ENCODE results near the gene ESR1. TPM values are rescaled to one million over a fixed set of nuclear protein-coding genes. Genes with fewer than 3 reads are reported as not detected.

Gene ESR1
- polyA plus RNA-seq, 4 donors: 0.13 to 0.55 TPM; not detected in 2

DNA sequence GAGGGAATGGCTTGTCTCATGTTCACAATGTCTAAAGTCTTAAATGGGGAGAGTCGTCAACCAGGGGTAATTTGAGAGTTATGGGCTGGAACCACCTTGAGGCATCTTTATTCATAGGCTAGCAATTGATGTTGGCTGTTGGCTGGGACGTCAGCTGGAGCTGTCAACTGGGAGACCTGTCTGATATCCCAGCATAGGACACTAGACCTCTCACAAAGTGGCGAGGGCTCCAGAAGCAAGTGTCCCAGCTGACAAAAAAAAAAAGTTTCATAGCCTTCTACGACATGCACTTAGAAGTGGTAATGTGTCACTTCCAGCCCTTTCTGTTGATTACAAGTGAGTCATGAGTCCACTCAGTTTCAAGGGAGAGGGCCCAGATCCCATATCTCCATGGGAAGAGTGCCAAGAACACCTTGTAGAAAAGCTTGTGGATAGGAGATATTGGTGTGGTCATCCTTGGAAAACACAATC, 278.0 kb downstream of the ESR1 start:
- 72 to 85% (median 84%) methylated on average over 4 of the region's 4 CpGs for WGBS, 3 donors
- Histone ChIP-seq H3K27me3 (ENCODE audit: control insufficient read depth in 3 of 3, insufficient read depth in 3 of 3, low read length in 3 of 3) (no peaks in the 10 kb centered on the region), H3K4me3 (ENCODE audit: low read depth in 1 of 3, low read length in 3 of 3) (no peak overlapping the region), H3K4me1 (ENCODE audit: control insufficient read depth in 3 of 3, insufficient read depth in 2 of 3, low read depth in 1 of 3, low read length in 2 of 3) (no peaks in the 10 kb centered on the region), H3K27ac (ENCODE audit: low read depth in 1 of 3, low read length in 2 of 3) (no peak overlapping the region), H3K9me3 (ENCODE audit: control insufficient read depth in 2 of 2, insufficient read depth in 1 of 2, low read depth in 1 of 2, low read length in 1 of 2) (no peaks in the 10 kb centered on the region), H3K36me3 (ENCODE audit: control insufficient read depth in 3 of 3, insufficient read depth in 2 of 3, low read depth in 1 of 3, low read length in 3 of 3) (no peaks in the 10 kb centered on the region)
- DNase-seq: no peak
- no peak for FAIRE-seq

DNA sequence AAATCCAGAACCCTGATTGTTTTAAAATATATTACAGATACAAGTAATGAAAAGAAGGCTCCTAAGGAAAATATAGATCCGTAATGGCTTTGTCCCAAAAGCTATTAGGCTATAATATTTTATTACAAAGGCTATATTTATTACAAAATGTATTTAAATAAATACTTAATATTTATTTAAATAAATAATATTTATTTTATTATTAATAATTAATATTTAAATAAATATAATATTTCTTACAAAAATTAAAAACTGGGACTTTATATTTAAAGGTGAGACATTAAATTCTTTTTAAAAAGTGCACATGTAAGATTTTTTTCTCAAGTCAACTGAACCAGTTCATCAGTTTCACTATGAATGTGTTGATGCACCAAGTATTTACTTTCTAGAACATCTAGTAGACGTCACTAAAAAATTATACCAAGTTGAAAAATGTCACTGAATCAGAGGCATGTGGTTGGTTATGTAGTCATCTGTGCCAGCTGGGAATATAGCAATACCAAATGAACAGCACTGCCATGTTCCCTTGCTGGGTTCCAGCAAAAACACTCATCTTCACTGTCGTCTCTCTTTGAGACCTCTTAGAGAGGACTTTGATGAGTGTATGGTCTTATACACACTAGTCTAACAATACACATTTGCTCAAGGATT, 278.9 kb downstream of the ESR1 start:
- Histone ChIP-seq H3K36me3 (ENCODE audit: control insufficient read depth in 3 of 3, insufficient read depth in 2 of 3, low read depth in 1 of 3, low read length in 3 of 3) (no peaks in the 10 kb centered on the region), H3K4me3 (ENCODE audit: low read depth in 1 of 3, low read length in 3 of 3) (no peak overlapping the region), H3K27ac (ENCODE audit: low read depth in 1 of 3, low read length in 2 of 3) (no peak overlapping the region), H3K9me3 (ENCODE audit: control insufficient read depth in 2 of 2, insufficient read depth in 1 of 2, low read depth in 1 of 2, low read length in 1 of 2) (no peaks in the 10 kb centered on the region), H3K4me1 (ENCODE audit: control insufficient read depth in 3 of 3, insufficient read depth in 2 of 3, low read depth in 1 of 3, low read length in 2 of 3) (no peaks in the 10 kb centered on the region), H3K27me3 (ENCODE audit: control insufficient read depth in 3 of 3, insufficient read depth in 3 of 3, low read length in 3 of 3) (no peaks in the 10 kb centered on the region)
- DNase-seq (no peak), FAIRE-seq (no peak)
- 61 to 78% (median 68%) methylated on average over 3 of the region's 3 CpGs for WGBS, 3 donors

DNA sequence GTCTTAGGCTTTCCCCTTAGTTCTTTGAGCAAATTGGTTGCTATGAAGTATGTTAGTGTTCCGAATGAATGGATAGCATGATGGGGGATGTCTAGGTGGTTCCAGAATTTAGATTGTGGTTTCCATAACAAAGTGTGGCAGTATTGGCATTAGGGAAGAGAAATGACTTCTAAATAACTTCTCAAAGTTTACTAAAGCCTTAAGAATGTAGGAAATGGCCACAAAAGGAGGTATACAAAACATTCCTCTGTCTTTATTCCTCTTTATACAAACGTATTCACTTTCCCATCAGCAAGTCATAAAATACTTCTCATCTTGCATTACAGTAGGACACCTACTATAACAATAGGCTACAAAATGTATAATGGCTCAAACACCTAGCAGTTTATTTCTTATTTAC, 279.6 kb downstream of the ESR1 start:
- WGBS, 3 donors: 28 to 51% (median 34%) methylated on average over 2 of the region's 2 CpGs
- H3K27ac ChIP-seq (ENCODE audit: low read depth in 1 of 3, low read length in 2 of 3): no peak overlapping the region
- no peak overlapping the region for H3K4me3 ChIP-seq (ENCODE audit: low read depth in 1 of 3, low read length in 3 of 3)
- H3K4me1 ChIP-seq (ENCODE audit: control insufficient read depth in 3 of 3, insufficient read depth in 2 of 3, low read depth in 1 of 3, low read length in 2 of 3): no peaks in the 10 kb centered on the region
- H3K9me3 ChIP-seq (ENCODE audit: control insufficient read depth in 2 of 2, insufficient read depth in 1 of 2, low read depth in 1 of 2, low read length in 1 of 2): no peaks in the 10 kb centered on the region
- H3K27me3 ChIP-seq (ENCODE audit: control insufficient read depth in 3 of 3, insufficient read depth in 3 of 3, low read length in 3 of 3): no peaks in the 10 kb centered on the region
- FAIRE-seq: no peak
- DNase-seq: no peak
- H3K36me3 ChIP-seq (ENCODE audit: control insufficient read depth in 3 of 3, insufficient read depth in 2 of 3, low read depth in 1 of 3, low read length in 3 of 3): no peaks in the 10 kb centered on the region

DNA sequence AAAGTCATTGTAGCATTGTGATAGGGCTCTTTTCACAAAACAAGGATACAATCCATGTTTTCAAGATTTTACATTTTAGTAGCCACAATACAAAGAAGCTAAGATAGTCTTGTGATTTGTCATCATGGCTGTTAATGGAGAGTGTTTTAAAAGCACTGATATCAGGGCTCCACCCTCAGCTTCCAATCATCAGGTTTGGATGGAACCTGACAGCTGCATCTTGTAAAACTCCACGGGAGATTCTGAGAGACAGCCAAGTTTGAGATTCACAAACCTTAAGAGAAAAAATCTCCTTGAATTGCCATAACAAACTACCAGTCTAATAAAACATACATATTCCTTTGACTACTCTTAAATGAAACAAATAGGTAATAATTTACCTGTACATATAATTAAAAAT, 280.2 kb downstream of the ESR1 start:
- no peaks in the 10 kb centered on the region for H3K9me3 ChIP-seq (ENCODE audit: control insufficient read depth in 2 of 2, insufficient read depth in 1 of 2, low read depth in 1 of 2, low read length in 1 of 2)
- WGBS, 3 donors: 37 to 63% (median 42%) methylated on average over 1 of the region's 1 CpG
- DNase-seq: no peak
- H3K4me1 ChIP-seq (ENCODE audit: control insufficient read depth in 3 of 3, insufficient read depth in 2 of 3, low read depth in 1 of 3, low read length in 2 of 3): no peaks in the 10 kb centered on the region
- no peaks in the 10 kb centered on the region for H3K36me3 ChIP-seq (ENCODE audit: control insufficient read depth in 3 of 3, insufficient read depth in 2 of 3, low read depth in 1 of 3, low read length in 3 of 3)
- no peaks in the 10 kb centered on the region for H3K27me3 ChIP-seq (ENCODE audit: control insufficient read depth in 3 of 3, insufficient read depth in 3 of 3, low read length in 3 of 3)
- FAIRE-seq: no peak
- H3K4me3 ChIP-seq (ENCODE audit: low read depth in 1 of 3, low read length in 3 of 3): no peak overlapping the region
- H3K27ac ChIP-seq (ENCODE audit: low read depth in 1 of 3, low read length in 2 of 3): no peak overlapping the region

DNA sequence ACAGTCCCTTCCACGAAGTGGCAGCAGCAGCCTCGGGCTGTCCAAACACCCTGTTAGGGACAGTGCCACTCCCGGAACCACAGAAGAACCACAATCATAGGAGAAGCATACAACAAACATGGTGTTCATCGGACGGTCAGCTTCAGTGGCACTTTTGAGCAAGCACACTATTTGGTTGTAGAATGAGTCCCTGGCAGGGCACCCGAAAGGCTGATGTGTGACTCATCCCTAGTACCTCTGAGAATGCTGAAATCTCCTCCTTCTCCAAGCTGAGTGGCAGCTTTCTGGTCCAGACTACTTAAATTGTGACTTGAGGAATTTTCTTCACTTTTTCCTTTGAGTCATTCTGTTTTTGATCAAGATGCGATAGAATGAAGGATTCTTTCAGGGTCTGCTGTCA, 282.5 kb downstream of the ESR1 start:
- DNase-seq: no peak

DNA sequence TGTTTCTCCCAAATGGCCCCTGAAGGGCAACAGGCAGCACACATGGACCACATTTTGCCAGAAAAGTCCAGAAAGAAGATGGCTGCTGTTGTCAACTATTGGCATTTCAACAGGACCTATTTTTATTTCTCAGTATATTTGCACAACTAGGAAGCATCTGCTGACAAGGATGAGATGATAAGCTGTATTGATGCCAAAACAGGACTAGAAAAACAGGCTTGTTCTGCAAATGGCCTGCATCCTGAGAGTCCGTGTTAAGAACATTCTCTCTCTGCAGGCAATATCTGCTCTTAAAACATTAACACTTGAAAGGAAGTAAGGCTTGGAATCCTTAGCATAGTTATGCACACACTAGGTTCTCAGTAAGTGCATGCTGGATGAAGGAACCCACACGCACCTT, 283.7 kb downstream of the ESR1 start:
- no peak overlapping the region for H3K4me3 ChIP-seq (ENCODE audit: low read depth in 1 of 3, low read length in 3 of 3)
- H3K36me3 ChIP-seq (ENCODE audit: control insufficient read depth in 3 of 3, insufficient read depth in 2 of 3, low read depth in 1 of 3, low read length in 3 of 3): no peaks in the 10 kb centered on the region
- H3K4me1 ChIP-seq (ENCODE audit: control insufficient read depth in 3 of 3, insufficient read depth in 2 of 3, low read depth in 1 of 3, low read length in 2 of 3): no peaks in the 10 kb centered on the region
- WGBS, 3 donors: 57 to 71% (median 63%) methylated on average over 2 of the region's 2 CpGs
- FAIRE-seq (no peak), DNase-seq (no peak)
- H3K27me3 ChIP-seq (ENCODE audit: control insufficient read depth in 3 of 3, insufficient read depth in 3 of 3, low read length in 3 of 3): no peaks in the 10 kb centered on the region
- H3K9me3 ChIP-seq (ENCODE audit: control insufficient read depth in 2 of 2, insufficient read depth in 1 of 2, low read depth in 1 of 2, low read length in 1 of 2): no peaks in the 10 kb centered on the region
- no peak overlapping the region for H3K27ac ChIP-seq (ENCODE audit: low read depth in 1 of 3, low read length in 2 of 3)

More for the DNA sequence above, 282.5 kb downstream of the ESR1 start:
- 83 to 88% (median 87%) methylated on average over 7 of the region's 7 CpGs for WGBS, 3 donors
- H3K4me1 ChIP-seq (ENCODE audit: control insufficient read depth in 3 of 3, insufficient read depth in 2 of 3, low read depth in 1 of 3, low read length in 2 of 3): no peaks in the 10 kb centered on the region
- no peaks in the 10 kb centered on the region for H3K27me3 ChIP-seq (ENCODE audit: control insufficient read depth in 3 of 3, insufficient read depth in 3 of 3, low read length in 3 of 3)
- no peak overlapping the region for H3K27ac ChIP-seq (ENCODE audit: low read depth in 1 of 3, low read length in 2 of 3)
- H3K9me3 ChIP-seq (ENCODE audit: control insufficient read depth in 2 of 2, insufficient read depth in 1 of 2, low read depth in 1 of 2, low read length in 1 of 2): no peaks in the 10 kb centered on the region
- H3K4me3 ChIP-seq (ENCODE audit: low read depth in 1 of 3, low read length in 3 of 3): no peak overlapping the region
- FAIRE-seq: no peak
- H3K36me3 ChIP-seq (ENCODE audit: control insufficient read depth in 3 of 3, insufficient read depth in 2 of 3, low read depth in 1 of 3, low read length in 3 of 3): no peaks in the 10 kb centered on the region

DNA sequence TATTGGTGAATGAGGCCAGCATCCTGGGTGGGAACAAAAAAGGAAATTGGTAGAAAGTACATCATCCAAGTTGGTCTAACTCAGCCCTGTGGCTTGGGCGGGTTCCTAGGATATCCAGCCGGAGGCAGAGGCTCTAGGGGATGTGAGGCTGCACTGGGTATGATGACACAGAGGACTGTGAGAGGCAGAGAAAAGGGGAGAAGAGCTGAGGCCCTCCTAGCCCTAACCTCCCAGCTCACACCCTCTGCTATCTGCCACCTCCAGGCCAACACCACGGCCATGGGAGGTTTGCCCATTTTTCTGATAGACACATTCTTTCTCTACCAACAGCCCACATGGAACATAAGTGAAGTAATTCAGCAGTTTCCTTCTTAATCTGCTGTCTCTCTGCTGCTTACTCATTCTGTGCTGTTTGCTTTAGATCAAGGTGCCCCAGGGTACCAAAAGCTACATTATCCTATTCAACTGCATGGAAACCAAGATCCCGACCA, 284.4 kb downstream of the ESR1 start:
- 72 to 85% (median 77%) methylated on average over 4 of the region's 4 CpGs for WGBS, 3 donors
- no peaks in the 10 kb centered on the region for H3K27me3 ChIP-seq (ENCODE audit: control insufficient read depth in 3 of 3, insufficient read depth in 3 of 3, low read length in 3 of 3)
- no peaks in the 10 kb centered on the region for H3K36me3 ChIP-seq (ENCODE audit: control insufficient read depth in 3 of 3, insufficient read depth in 2 of 3, low read depth in 1 of 3, low read length in 3 of 3)
- DNase-seq (no peak), FAIRE-seq (no peak)
- no peak overlapping the region for H3K27ac ChIP-seq (ENCODE audit: low read depth in 1 of 3, low read length in 2 of 3)
- H3K9me3 ChIP-seq (ENCODE audit: control insufficient read depth in 2 of 2, insufficient read depth in 1 of 2, low read depth in 1 of 2, low read length in 1 of 2): no peaks in the 10 kb centered on the region
- H3K4me3 ChIP-seq (ENCODE audit: low read depth in 1 of 3, low read length in 3 of 3): no peak overlapping the region
- H3K4me1 ChIP-seq (ENCODE audit: control insufficient read depth in 3 of 3, insufficient read depth in 2 of 3, low read depth in 1 of 3, low read length in 2 of 3): no peaks in the 10 kb centered on the region

DNA sequence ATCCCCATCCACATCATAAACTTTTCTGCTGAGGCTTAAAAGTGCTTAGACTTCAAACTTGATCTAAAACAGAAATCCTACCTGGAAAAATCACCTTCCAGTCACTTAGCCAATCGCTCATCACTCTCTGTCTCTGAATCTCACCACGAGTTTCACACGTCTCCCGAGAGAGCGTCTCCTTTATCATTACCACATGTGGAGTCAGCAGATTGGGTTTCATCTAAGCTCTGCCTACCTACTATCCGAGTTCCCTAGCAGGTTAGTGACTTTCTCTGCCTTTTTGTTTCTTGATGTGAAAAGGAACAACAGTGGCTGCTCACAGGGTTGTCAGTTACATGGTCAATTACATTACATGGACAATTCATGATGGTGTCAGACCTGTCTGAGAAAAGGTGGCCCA, 286.2 kb downstream of the ESR1 start:
- Histone ChIP-seq H3K27ac (ENCODE audit: low read depth in 1 of 3, low read length in 2 of 3) (no peak overlapping the region), H3K9me3 (ENCODE audit: control insufficient read depth in 2 of 2, insufficient read depth in 1 of 2, low read depth in 1 of 2, low read length in 1 of 2) (no peaks in the 10 kb centered on the region), H3K27me3 (ENCODE audit: control insufficient read depth in 3 of 3, insufficient read depth in 3 of 3, low read length in 3 of 3) (no peaks in the 10 kb centered on the region), H3K36me3 (ENCODE audit: control insufficient read depth in 3 of 3, insufficient read depth in 2 of 3, low read depth in 1 of 3, low read length in 3 of 3) (no peaks in the 10 kb centered on the region), H3K4me1 (ENCODE audit: control insufficient read depth in 3 of 3, insufficient read depth in 2 of 3, low read depth in 1 of 3, low read length in 2 of 3) (no peaks in the 10 kb centered on the region), H3K4me3 (ENCODE audit: low read depth in 1 of 3, low read length in 3 of 3) (no peak overlapping the region)
- no peak for FAIRE-seq
- 66 to 68% (median 67%) methylated on average over 6 of the region's 6 CpGs for WGBS, 3 donors
- no peak for DNase-seq

DNA sequence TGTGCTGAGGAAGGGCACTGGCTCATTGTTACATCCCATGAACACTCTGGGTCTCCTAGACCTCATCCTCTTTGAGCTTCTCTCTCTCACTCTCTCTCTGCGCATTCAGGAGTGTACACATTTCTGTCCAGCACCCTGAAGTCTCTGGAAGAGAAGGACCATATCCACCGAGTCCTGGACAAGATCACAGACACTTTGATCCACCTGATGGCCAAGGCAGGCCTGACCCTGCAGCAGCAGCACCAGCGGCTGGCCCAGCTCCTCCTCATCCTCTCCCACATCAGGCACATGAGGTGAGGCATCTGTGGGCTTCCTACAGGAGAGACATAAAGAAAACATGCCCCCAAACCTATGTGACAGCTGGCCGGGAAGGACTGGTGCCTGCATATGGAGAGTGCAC, 286.8 kb downstream of the ESR1 start:
- DNase-seq (no peak), FAIRE-seq (no peak)
- Histone ChIP-seq H3K27me3 (ENCODE audit: control insufficient read depth in 3 of 3, insufficient read depth in 3 of 3, low read length in 3 of 3) (no peaks in the 10 kb centered on the region), H3K4me3 (ENCODE audit: low read depth in 1 of 3, low read length in 3 of 3) (no peak overlapping the region), H3K27ac (ENCODE audit: low read depth in 1 of 3, low read length in 2 of 3) (no peak overlapping the region), H3K36me3 (ENCODE audit: control insufficient read depth in 3 of 3, insufficient read depth in 2 of 3, low read depth in 1 of 3, low read length in 3 of 3) (no peaks in the 10 kb centered on the region), H3K4me1 (ENCODE audit: control insufficient read depth in 3 of 3, insufficient read depth in 2 of 3, low read depth in 1 of 3, low read length in 2 of 3) (no peaks in the 10 kb centered on the region), H3K9me3 (ENCODE audit: control insufficient read depth in 2 of 2, insufficient read depth in 1 of 2, low read depth in 1 of 2, low read length in 1 of 2) (no peaks in the 10 kb centered on the region)
- 85 to 88% (median 86%) methylated on average over 4 of the region's 4 CpGs for WGBS, 3 donors
